GM12892 (cell line): ENCODE measurements around the gene PMPCA. TPM values are rescaled to one million over a fixed set of nuclear protein-coding genes. Genes with fewer than 3 reads are reported as not detected.

ENCODE experiments used
- DNase-seq: peaks from one replicate; pipeline ENCODE4 v3.0.0; 2011; ENCODE audit not compliant: insufficient read length
- FAIRE-seq: peaks from 2 replicates; lab custom pipeline; 2011; peaks lifted over from hg19 to GRCh38; lab: Jason Lieb, UNC
- POLR2A ChIP-seq: IDR thresholded peaks from 2 replicates; pipeline ENCODE4 v1.6.1; 2011; ENCODE audit warnings: low read depth, low read length, control low read depth
- POLR2AphosphoS5 ChIP-seq: IDR thresholded peaks from 2 replicates; pipeline ENCODE4 v1.6.1; 2011; ENCODE audit warnings: low read depth, low read length, control low read depth
- TAF1 ChIP-seq: IDR thresholded peaks from 2 replicates; pipeline ENCODE4 v1.6.1; 2011; ENCODE audit warnings: low read depth, mild to moderate bottlenecking, control low read depth, low read length, borderline replicate concordance
- polyA plus RNA-seq: library from polyadenylated mRNA; unstranded; fragments of >200 nt; gene quantifications from one replicate; pipeline ENCODE4 v1.2.1, GENCODE V29; 2012; ENCODE audit warnings: missing spikeins, inconsistent platforms; ENCODE audit not compliant: missing spikeins

The PMPCA gene, protein sequence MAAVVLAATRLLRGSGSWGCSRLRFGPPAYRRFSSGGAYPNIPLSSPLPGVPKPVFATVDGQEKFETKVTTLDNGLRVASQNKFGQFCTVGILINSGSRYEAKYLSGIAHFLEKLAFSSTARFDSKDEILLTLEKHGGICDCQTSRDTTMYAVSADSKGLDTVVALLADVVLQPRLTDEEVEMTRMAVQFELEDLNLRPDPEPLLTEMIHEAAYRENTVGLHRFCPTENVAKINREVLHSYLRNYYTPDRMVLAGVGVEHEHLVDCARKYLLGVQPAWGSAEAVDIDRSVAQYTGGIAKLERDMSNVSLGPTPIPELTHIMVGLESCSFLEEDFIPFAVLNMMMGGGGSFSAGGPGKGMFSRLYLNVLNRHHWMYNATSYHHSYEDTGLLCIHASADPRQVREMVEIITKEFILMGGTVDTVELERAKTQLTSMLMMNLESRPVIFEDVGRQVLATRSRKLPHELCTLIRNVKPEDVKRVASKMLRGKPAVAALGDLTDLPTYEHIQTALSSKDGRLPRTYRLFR
- polyA plus RNA-seq, result 67.6 TPM

DNA sequence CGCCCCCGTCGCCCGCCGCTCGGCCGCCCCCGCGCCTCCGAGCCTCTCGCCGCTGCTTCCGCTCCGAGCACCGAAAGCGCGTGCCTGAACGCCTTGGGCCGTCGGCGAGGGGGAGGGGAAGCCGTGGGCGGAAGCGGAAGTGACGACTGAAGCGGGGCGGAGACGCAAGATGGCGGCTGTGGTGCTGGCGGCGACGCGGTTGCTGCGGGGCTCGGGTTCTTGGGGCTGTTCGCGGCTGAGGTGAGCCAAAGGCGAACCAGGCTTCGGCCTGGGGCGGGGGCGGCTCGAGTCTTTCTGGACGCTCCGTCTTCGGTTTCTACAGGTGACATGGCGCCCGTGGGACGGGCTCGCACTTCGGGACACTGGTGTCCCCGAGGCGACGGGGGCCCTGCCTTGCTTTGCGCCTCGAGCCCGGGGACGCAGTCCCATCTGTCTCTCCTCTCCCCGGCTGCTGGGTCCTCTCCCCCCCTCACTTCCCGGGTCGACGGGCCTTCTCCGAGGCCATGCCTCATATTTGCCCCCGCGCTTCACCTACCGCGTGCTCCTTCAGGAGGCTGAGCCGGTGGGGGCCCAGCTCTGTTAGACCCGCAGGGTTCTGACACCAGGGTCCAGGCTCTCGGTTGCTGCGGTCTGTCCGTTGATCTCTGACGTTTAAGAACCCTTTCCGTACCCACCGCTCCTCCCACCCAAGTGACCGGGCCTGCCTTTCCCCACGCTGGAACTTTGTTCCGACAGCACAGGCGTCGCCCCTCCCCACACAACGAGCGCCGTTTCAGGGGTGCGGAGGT is at the start of gene PMPCA, which contains the start of gene ENTR1:
PMPCA (plus strand) TSS at position 159 of the 788 bp plus-strand sequence; CDS start at position 170, 11 bp downstream.
ENTR1 (minus strand) TSS at position 115 of the 788 bp plus-strand sequence. CDS start 217 bp downstream, outside the sequence.
- TF ChIP-seq TAF1 (peak; percentile 94), POLR2A (peak; percentile 94), POLR2AphosphoS5 (peak; percentile 92)
- DNase-seq (peak; percentile 99), FAIRE-seq (peak; percentile 98)

DNA sequence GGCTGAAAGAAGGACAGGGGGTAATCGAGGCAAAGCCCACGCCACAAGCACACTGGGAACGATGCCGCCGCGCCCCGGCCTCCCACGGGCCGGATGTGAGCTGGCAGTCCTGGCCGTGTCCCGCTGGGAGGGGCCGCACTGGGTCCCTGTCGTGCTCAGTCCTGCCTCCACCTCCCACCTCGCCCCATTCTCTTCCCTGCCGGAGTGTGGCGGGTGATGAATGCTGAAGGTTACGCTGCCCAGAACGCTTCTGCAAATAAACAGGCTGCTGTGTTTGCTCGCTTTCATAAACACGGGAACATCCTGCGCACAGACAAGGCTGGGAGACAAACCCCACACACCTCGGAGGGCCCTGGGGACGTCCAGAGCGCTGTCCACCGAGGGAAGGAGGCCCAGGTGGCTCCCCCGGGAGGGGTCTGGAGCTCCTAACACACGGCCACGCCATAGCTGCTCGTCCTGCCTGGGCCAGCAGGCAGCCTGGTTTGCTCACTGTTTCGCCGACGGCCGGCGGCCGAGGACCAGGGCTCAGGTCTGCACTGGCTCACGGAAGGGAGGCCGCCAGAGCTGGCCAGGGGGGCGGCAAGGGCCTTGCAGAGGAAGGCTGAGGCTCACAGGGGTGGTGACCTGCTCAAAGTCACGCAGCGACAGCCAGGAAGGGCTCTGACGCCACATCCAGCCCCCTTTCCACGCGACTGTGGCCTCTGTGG is 49.3 kb upstream of the PMPCA start:
- TF ChIP-seq POLR2AphosphoS5, result no peak
- no peak for TF ChIP-seq POLR2A
- no peak for TF ChIP-seq TAF1
- FAIRE-seq (no peak), DNase-seq (no peak)

DNA sequence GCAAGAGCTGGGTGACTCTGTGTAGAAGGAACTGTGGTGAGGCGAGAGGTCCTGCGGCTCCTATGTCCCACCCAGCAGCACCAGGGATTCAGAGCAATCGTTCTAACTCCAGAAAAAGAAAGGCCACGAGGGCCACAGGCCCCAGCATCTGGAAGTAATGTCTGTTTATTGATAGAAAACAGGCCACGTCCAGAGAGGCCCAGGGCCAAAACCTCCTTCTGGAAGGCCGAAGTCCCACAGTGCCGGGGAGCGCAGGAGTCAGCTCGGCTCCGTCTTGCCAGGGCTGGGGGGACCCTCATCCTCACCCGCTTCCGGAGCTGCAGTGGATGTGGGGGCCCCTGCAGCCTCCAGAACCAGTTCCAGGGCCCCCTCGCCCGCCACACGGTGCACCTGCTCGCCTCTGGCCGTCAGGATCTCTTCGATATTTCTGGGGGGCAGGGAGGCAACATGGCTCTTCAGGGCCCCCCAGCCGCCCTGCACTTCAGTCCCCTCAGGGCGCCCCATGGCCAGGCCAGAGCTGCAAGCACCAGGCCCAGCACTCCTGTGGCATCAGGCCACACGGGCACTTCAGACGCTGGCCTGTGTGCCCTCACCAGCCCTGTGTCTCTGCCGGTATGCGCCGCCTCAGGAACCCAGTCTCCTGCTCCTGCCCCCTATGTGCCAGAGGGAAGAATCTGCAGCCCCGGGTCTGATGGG is 48.6 kb upstream of the PMPCA start:
- FAIRE-seq (no peak), DNase-seq (no peak)
- TF ChIP-seq POLR2A (no peak), POLR2AphosphoS5 (no peak), TAF1 (no peak)

DNA sequence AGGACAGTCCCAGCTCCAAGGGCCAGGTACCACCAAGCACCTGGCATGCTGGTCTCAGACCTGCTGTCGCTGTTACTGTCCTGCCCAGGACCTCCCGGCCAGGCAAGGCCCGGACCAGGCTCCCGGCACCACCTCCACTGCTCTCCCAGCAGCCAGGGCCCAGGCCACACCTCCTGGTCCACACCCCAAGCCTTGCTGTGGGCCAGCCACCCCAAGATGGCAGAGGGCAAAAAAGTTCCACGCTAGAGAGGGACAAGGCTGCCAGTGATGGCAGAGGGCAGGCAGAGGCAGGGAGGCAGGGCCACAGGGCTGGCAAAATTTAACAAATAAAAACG is 48.0 kb upstream of the PMPCA start:
- TF ChIP-seq POLR2AphosphoS5 (no peak), TAF1 (no peak)
- DNase-seq, result no peak

DNA sequence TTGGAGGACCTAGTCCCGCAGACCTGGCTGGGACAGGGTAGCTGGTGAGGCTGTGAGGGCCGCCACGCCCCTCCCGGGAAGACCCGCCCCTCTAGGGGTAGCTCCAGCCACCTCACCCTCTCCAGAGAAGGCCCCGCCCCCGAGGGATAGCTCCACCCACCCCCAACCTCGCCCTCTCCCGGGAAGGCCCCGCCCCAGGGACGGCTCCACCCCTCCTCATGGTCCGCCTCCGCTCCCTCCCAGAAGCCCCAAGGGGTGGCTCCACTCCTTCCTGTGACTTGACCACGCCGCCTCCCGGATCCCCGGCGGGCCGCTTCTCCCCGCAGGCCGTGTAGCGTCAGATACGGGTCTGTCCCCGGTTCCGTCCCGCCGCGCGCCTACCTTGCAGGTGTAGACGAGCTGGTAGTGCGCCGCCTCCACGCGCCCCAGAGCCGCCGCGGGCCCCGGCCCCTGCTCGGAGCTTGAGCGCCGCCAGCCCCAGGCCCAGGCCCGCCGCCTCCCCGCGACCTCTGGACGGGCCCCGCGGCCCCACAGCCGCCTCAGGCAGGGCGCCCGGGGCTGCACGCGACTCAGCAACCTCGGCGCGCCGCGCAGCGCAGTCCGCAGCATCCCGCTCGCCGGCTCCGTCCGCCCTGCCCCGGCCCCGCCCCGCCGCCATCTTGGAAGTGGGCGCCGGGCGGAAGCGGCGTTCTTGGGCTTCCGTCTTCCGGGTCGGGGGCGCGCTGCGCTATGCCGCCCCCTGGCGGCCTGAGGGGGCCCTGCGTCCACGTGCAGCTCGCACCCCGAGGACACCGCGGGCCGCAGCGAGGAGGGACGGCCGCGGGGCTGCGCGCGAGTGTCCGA is 47.1 kb upstream of the PMPCA start, which contains the start of gene DNLZ:
DNLZ (minus strand) TSS at position 639 of the 843 bp plus-strand sequence; CDS start at position 609, 30 bp downstream.
- peak; percentile 83; the same call in 1 of the 2 replicates for TF ChIP-seq POLR2A
- peak; percentile 16; the same call in 1 of the 2 replicates for TF ChIP-seq TAF1
- TF ChIP-seq POLR2AphosphoS5, result peak; percentile 86
- DNase-seq (peak; percentile 99), FAIRE-seq (peak; percentile 99)

More for the DNA sequence above, 48.0 kb upstream of the PMPCA start:
- no peak for FAIRE-seq

DNA sequence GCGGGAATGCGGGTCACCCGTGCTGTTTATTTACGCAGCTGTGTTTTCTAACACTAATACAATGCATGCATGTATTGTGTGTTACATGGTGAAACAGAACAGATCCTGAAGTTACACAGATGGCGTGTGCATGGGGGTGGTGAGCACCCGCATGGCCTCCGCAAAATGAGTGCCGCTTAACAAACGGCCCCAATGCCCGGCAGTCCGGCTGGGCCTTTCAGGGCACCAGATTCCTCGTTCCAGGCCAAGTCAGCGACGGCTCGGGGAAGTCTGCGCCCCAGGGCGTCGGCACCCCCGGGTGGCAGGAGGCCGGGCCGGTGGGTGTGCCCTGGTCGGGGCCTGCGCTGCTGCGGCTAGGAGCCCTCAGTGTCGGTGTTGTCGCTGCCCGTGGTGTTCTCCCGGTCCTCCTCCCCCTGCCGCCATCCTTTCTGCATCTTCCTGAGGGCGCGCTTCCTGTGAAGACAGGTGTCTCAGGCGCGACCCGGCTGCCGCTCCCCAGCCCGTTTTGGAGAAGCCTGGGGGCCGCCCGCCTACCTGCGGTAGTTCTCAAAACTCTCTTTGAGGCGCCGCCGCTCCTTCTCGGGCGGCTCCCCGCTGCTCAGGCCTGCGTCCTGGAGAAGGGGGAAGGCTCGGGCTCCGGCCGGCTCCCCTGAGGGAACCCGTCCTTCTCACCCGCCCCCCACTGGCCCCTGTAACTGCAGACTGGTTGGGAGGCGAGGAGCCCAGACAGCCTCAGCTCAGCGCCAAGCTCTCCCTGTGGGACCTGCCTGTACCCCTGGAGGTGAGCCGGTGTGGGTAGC is 46.3 kb upstream of the PMPCA start:
- no peak for TF ChIP-seq POLR2AphosphoS5
- no peak for TF ChIP-seq POLR2A
- TF ChIP-seq TAF1, result no peak
- DNase-seq, result no peak
- FAIRE-seq, result no peak

DNA sequence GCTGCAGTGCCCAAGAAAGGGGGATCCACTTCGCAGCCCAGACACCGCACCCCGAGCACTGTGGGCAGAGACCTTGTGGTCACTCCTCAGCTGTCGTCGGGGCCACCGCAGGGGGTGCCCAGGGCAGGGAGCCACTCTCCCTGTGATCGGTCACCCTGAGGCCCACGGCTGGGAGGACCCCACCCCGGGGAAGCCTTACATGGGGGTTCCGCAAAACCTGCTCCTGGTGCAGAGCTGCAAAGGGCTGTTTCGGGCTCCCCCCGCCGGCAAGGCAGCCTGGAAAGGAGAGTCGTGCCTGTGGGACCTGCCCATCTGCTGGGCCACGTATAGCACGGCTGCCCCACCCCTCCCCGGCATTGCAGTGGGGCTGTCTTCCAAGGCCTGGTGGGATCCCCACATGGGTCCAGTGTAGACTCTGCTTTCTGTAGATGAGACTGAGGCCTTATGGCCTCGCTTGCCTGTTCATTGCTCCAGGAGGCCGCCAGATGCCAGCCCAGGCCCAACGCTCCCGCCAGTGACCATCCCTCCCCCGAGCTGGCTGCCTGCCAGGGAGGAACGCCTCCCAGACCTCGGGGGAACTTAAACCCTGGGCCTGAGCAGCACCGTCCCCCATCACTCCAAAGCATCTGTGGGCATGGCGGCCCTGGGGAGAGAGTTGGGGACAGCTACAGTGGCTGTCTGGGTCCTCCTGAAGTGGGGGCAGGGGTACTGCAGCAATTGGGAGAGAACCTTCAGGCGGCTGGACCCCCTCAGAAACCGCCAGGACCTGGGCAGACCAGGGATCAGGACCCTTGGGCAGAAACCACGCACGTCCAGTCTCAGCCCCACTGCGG is 45.3 kb upstream of the PMPCA start:
- no peak for FAIRE-seq
- no peak for DNase-seq
- TF ChIP-seq POLR2AphosphoS5, result no peak
- TF ChIP-seq POLR2A, result no peak
- no peak for TF ChIP-seq TAF1

DNA sequence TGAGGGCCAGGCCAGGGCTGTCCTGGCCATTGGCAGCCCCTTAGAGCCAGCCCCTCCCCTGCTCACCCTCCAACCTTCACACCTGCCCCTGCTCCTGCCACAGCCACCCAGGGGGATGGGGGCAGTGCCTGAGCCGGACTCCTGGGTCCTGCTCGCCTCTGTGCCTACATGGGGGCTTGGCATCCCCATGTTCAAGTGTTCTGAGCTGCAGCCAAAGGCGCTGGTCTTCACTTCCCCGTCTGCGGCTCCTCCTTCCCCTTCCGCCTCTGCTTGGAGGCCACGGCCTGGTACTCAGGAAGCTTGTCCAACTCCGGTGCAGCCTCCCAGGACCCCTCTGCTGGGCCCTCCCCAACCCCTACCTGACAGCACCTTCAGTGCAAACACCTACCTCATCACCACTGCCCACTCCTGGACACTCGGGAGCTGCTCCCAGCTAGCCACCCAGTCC is 44.7 kb upstream of the PMPCA start:
- no peak for TF ChIP-seq POLR2AphosphoS5
- TF ChIP-seq POLR2A, result no peak; the same call in 1 of the 2 replicates
- TF ChIP-seq TAF1, result no peak
- DNase-seq (no peak), FAIRE-seq (no peak)
